Dermis microvascular lymphatic vessel endothelial cell (primary cell): ENCODE data around the gene OBSL1. TPM values are rescaled to one million over a fixed set of nuclear protein-coding genes. Genes with fewer than 3 reads are reported as not detected.

ENCODE experiments used
- DNase-seq, 2 donors: peaks; one replicate each; pipeline versions ENCODE4 v3.0.0 to v3.0.0-alpha.2; 2010; ENCODE audit warnings: low read depth in 2 of 2
- total RNA-seq: library from RNA; depleted of rRNA; stranded (reverse); fragments of >200 nt; gene quantifications from 2 replicates; pipeline ENCODE4 v1.2.1, GENCODE V29; 2014

OBSL1 gene
- total RNA-seq, 1 donor from 2014 or later = 17.2 TPM

GRCh38 chr2:219597552-219598307 lies 26.4 kb upstream of the OBSL1 start, which contains the start of gene STK11IP:
TSS of gene STK11IP (plus strand) at chr2:219597857. CDS start at chr2:219598120, 263 bp downstream.
- DNase-seq = peak; percentile 93 to 95

DNA sequence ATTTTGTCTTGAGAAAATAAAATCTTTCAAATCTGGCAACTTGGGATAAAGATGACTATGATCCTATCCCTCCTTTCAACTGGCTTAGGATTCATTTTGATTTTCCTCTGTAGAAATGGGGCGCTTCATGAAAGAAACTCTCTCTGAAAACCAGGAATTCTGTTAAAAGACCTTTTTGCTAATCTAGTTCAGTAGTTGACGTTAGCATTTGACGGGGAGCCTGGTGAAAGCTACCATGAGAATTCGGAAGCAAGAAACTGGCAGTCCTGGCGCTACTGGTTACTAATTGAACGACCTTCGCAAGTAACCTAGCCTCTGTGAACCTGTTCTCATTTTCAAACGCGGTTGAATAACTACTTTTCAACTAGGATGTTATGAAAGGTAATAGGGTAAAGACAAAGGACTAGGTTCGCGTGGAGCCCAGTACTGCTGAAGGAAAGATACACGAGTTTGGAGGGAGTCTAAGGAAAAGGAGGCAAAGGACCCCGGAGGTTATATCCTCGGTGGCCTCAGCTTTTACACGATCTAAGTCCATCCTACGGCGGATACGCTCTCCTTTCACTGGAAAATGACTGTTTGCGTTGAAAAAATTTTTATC lies 25.7 kb upstream of the OBSL1 start:
- peak in 1 of 2 donors; percentile 0 for DNase-seq

DNA sequence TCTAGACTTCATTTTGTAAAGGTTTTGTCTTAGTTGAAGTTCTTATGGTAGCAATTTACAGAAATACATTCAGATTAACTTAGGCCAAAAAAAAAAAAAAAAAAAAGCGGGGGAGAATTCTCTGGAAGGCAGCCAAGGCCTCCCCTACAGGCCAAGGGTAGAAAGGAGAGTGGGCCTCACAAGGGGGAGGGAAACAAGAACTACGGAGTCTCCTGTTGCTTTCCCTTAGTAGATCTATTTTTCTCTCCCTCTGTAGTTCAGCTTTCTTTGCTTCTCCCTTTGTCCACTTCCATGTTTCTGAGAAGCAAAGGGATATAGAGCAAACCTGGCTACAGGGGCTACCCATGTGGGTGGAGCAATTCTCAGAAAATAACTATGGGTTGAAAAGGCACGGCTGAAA lies 23.9 kb upstream of the OBSL1 start:
- no peak for DNase-seq

DNA sequence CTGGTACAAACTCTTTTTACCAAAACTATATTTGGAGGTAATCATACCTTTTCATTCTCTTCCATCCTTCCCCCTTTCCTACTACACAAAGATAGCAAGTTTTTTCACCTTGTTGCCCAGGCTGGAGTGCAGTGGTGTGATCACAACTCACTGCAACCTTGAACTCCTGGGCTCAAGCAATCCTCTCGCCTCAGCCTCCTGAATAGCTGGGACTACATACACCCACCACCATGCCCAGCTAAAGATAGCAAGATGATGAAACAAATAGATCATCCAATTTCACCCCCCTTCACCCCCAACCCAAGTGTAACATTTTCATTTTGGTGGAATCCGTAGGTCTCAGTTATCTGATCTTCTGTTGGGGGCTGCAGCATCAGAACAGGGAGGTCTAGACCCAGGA lies 21.8 kb upstream of the OBSL1 start:
- DNase-seq = no peak

- DNase-seq = no peak
Observed at GRCh38 chr2:219592736-219593135, 21.4 kb upstream of the OBSL1 start.

- no peak for DNase-seq
Observed at GRCh38 chr2:219591091-219591490, 19.8 kb upstream of the OBSL1 start.

DNA sequence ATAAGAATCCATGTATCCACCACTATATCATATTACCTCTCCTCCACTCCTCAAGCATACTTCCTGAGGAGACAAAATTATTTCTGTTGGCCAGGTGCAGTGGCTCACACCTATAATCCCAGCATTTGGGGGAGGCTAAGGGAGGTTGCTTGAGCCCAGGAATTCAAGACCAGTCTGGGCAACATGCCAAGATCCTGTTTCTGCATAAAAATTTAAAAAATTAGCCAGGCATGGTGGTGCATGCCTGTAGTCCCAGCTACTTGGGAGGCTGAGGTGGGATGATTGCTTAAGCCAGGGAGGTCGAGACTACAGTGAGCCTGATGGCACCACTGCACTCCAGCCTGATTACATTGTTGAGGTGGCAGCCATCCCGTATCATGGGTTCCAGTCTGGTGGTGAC lies 10.0 kb upstream of the OBSL1 start:
- DNase-seq = no peak

GRCh38 chr2:219578811-219579613 lies 7.7 kb upstream of the OBSL1 start:
- DNase-seq = no peak

- DNase-seq = no peak
Observed at GRCh38 chr2:219576505-219577388, 5.4 kb upstream of the OBSL1 start.

- no peak for DNase-seq
Observed at GRCh38 chr2:219575566-219576504, 4.5 kb upstream of the OBSL1 start.

GRCh38 chr2:219574484-219575311 lies 3.4 kb upstream of the OBSL1 start:
- DNase-seq = no peak

- no peak for DNase-seq
Observed at GRCh38 chr2:219573166-219573565, 1.8 kb upstream of the OBSL1 start.

DNA sequence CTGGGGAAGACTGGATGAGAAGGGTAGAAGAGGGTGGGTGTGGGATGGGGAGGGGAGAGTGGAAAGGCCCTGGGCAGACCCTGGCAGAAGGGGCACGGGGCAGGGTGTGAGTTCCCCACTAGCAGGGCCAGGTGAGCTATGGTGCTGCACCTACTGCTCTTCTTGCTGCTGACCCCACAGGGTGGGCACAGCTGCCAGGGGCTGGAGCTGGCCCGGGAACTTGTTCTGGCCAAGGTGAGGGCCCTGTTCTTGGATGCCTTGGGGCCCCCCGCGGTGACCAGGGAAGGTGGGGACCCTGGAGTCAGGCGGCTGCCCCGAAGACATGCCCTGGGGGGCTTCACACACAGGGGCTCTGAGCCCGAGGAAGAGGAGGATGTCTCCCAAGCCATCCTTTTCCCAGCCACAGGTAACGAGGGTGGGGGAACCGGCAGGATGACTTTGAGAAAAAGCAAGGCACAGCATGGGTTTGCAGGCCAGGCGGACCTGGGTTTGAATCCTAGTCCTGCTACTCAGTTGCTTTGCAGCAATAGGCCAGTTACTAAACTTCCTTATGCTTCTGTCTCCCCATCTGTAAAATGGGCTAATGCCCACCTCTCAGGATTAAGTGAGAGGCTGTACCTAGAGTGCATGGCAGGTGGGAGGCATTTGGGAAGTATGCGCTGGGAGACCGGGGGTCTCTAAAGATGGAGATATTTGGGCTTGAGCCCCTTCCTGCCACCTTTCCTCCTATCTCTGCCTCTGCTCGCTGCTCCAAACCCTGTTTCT lies 1.1 kb upstream of the OBSL1 start, which contains the start of gene INHA:
INHA (plus strand) TSS at position 74 of the 765 bp plus-strand sequence; CDS start at position 139, 65 bp downstream.
- no peak for DNase-seq

- peak in 1 of 2 donors; percentile 29 for DNase-seq
Observed at GRCh38 chr2:219570924-219571310, 422 bp downstream of the OBSL1 start.

DNA sequence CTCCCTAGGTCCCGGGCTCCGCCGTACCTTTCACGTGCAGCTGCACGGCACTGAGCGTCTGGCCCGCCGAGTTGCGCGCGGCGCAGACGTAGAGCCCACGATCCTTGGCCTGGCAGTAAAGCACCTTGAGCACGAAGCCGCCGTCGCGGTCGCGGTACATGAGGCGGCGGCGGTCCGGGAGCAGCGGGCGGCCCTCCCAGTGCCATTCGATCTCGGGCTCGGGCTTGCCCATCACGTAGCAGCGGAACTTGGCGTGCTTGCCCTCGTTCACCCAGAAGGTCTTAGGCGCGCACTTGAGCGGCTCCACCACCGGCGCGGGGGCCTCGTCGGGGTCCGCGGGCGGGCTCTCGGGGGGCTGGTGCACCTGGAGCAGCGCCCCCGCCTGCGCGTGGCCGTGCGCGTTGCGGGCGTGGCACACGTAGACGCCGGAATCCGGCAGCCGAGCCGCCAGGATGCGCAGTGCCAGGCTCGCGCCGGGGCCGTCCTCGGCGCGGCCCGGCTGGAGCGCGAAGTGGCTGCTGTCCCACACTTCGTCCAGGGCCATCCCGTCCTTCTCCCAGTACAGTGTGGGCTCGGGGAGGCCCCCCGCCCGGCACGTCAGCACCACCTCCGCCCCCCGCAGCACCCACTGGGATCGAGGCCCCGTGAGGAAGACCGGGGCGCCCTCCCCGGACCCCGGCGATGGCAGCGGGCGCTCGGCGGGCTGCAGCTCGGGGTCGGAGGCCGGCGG lies 980 bp downstream of the OBSL1 start:
- DNase-seq = peak in 1 of 2 donors; percentile 36

GRCh38 chr2:219569635-219570034 lies 1.7 kb downstream of the OBSL1 start:
- no peak for DNase-seq

DNA sequence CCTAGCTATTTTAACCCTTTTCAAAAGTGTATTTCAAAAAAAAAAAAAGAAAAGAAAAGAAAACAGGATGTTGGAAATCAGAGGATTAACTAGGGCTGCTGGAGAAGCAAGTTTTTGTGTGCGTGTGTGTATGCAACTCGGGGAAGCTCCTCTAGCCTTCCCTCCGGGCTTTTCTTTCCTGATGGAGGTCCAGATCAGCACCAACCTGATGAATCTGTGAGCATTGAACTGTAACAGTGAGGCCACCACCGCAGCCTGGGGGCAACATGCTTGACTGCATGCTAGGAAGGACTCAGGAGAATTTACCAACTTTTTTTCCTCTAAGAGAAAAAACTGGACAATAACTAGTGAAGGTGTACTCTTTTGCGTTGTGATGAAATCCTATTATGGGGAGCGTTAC lies 2.3 kb downstream of the OBSL1 start:
- no peak for DNase-seq
